ENCODE results near the gene DECR2.

The DECR2 gene

GRCh38 chr16:425740-426114 is 24.0 kb downstream of the DECR2 start:
- DNase-seq, result peak in 1 of 10 donors; percentile 70
- intact Hi-C loops (cut with DNase I), result loop anchor here (5.0 kb wide), 1 partner anchor 47 kb away; no protein-coding TSS in a partner anchor

GRCh38 chr16:426115-426905 is 24.6 kb downstream of the DECR2 start:
- intact Hi-C loops (cut with DNase I), result loop anchor here (5.0 kb wide), 1 partner anchor 46 kb away; no protein-coding TSS in a partner anchor
- peak in 4 of 10 donors; percentile 6 to 86 (median 52) for DNase-seq

GRCh38 chr16:426906-427249 is 25.2 kb downstream of the DECR2 start:
- intact Hi-C loops (cut with DNase I), result loop anchor here (5.0 kb wide), 1 partner anchor 45 kb away; no protein-coding TSS in a partner anchor
- peak in 1 of 10 donors; percentile 82 for DNase-seq

- DNase-seq, result peak in 2 of 10 donors; percentile 44 to 57
- intact Hi-C loops (cut with DNase I), result loop anchor here (5.0 kb wide), 1 partner anchor 45 kb away; no protein-coding TSS in a partner anchor
Observed at GRCh38 chr16:427250-427649, 25.6 kb downstream of the DECR2 start.

- intact Hi-C loops (cut with DNase I), result no loop called here
- no peak for DNase-seq
Observed at GRCh38 chr16:430904-431303, 29.2 kb downstream of the DECR2 start.

GRCh38 chr16:440627-441026 is 38.9 kb downstream of the DECR2 start:
- intact Hi-C loops (cut with DNase I), result no loop called here
- no peak for DNase-seq

- no peak for DNase-seq
Observed at GRCh38 chr16:441447-441846, 39.8 kb downstream of the DECR2 start.

GRCh38 chr16:442976-443375 is 41.3 kb downstream of the DECR2 start:
- intact Hi-C loops (cut with DNase I), result no loop called here
- no peak for DNase-seq

More at GRCh38 chr16:441447-441846, 39.8 kb downstream of the DECR2 start:
- intact Hi-C loops (cut with DNase I), result no loop called here

- intact Hi-C loops (cut with DNase I), result no loop called here
- no peak for DNase-seq
Observed at GRCh38 chr16:444027-444426, 42.3 kb downstream of the DECR2 start.

GRCh38 chr16:445566-445965 is 43.9 kb downstream of the DECR2 start:
- no peak for DNase-seq
- intact Hi-C loops (cut with DNase I), result no loop called here

GRCh38 chr16:450385-450784 is 48.7 kb downstream of the DECR2 start:
- intact Hi-C loops (cut with DNase I), result no loop called here
- no peak for DNase-seq

GRCh38 chr16:450785-451512 is 49.3 kb downstream of the DECR2 start:
- DNase-seq, result no peak
- intact Hi-C loops (cut with DNase I), result no loop called here

- DNase-seq, result no peak
- intact Hi-C loops (cut with DNase I), result no loop called here
Observed at GRCh38 chr16:454397-454940, 52.8 kb downstream of the DECR2 start.

- no peak for DNase-seq
- intact Hi-C loops (cut with DNase I), result no loop called here
Observed at GRCh38 chr16:455453-455852, 53.8 kb downstream of the DECR2 start.

- intact Hi-C loops (cut with DNase I), result no loop called here
- DNase-seq, result peak in 4 of 10 donors; percentile 39 to 91 (median 50)
Observed at GRCh38 chr16:456891-457483, 55.3 kb downstream of the DECR2 start.

- intact Hi-C loops (cut with DNase I), result no loop called here
- peak in 6 of 10 donors; percentile 58 to 94 (median 67) for DNase-seq
Observed at GRCh38 chr16:457732-458400, 56.2 kb downstream of the DECR2 start.

- intact Hi-C loops (cut with DNase I), result no loop called here
- no peak for DNase-seq
Observed at GRCh38 chr16:459761-460160, 58.1 kb downstream of the DECR2 start.

- intact Hi-C loops (cut with DNase I), result no loop called here
- no peak for DNase-seq
Observed at GRCh38 chr16:460787-461186, 59.1 kb downstream of the DECR2 start.

Data from posterior cingulate gyrus (tissue), 11 donors.